ENCODE results near the gene ARHGEF7.

- no peak for TF ChIP-seq EZH2phosphoT487 (IDR thresholded peaks at IDR 0.05; ENCODE audit: unreplicated experiment)
- TF ChIP-seq POLR2AphosphoS5 (IDR thresholded peaks at IDR 0.05; ENCODE audit: low read depth): no peak
- TF ChIP-seq, protein P1, sequence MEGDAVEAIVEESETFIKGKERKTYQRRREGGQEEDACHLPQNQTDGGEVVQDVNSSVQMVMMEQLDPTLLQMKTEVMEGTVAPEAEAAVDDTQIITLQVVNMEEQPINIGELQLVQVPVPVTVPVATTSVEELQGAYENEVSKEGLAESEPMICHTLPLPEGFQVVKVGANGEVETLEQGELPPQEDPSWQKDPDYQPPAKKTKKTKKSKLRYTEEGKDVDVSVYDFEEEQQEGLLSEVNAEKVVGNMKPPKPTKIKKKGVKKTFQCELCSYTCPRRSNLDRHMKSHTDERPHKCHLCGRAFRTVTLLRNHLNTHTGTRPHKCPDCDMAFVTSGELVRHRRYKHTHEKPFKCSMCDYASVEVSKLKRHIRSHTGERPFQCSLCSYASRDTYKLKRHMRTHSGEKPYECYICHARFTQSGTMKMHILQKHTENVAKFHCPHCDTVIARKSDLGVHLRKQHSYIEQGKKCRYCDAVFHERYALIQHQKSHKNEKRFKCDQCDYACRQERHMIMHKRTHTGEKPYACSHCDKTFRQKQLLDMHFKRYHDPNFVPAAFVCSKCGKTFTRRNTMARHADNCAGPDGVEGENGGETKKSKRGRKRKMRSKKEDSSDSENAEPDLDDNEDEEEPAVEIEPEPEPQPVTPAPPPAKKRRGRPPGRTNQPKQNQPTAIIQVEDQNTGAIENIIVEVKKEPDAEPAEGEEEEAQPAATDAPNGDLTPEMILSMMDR (conservative IDR thresholded peaks at IDR 0.05; ENCODE audit: low read depth in 2 of 2): no peak
- TF ChIP-seq EZH2 (IDR thresholded peaks at IDR 0.05; ENCODE audit: low read depth, unreplicated experiment): no peak
- no peak for TF ChIP-seq CREB1 (CRISPR knock-in tag; IDR thresholded peaks at IDR 0.05; ENCODE audit: low read depth)
- TF ChIP-seq ZNF331 (CRISPR knock-in tag; IDR thresholded peaks at IDR 0.05; ENCODE audit: low read depth): no peak
- TF ChIP-seq, protein P2, sequence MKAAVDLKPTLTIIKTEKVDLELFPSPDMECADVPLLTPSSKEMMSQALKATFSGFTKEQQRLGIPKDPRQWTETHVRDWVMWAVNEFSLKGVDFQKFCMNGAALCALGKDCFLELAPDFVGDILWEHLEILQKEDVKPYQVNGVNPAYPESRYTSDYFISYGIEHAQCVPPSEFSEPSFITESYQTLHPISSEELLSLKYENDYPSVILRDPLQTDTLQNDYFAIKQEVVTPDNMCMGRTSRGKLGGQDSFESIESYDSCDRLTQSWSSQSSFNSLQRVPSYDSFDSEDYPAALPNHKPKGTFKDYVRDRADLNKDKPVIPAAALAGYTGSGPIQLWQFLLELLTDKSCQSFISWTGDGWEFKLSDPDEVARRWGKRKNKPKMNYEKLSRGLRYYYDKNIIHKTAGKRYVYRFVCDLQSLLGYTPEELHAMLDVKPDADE (IDR thresholded peaks at IDR 0.05): no peak
- TF ChIP-seq JUNB (IDR thresholded peaks at IDR 0.05; ENCODE audit: unreplicated experiment): no peak
- TF ChIP-seq, protein P3, sequence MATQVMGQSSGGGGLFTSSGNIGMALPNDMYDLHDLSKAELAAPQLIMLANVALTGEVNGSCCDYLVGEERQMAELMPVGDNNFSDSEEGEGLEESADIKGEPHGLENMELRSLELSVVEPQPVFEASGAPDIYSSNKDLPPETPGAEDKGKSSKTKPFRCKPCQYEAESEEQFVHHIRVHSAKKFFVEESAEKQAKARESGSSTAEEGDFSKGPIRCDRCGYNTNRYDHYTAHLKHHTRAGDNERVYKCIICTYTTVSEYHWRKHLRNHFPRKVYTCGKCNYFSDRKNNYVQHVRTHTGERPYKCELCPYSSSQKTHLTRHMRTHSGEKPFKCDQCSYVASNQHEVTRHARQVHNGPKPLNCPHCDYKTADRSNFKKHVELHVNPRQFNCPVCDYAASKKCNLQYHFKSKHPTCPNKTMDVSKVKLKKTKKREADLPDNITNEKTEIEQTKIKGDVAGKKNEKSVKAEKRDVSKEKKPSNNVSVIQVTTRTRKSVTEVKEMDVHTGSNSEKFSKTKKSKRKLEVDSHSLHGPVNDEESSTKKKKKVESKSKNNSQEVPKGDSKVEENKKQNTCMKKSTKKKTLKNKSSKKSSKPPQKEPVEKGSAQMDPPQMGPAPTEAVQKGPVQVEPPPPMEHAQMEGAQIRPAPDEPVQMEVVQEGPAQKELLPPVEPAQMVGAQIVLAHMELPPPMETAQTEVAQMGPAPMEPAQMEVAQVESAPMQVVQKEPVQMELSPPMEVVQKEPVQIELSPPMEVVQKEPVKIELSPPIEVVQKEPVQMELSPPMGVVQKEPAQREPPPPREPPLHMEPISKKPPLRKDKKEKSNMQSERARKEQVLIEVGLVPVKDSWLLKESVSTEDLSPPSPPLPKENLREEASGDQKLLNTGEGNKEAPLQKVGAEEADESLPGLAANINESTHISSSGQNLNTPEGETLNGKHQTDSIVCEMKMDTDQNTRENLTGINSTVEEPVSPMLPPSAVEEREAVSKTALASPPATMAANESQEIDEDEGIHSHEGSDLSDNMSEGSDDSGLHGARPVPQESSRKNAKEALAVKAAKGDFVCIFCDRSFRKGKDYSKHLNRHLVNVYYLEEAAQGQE (IDR thresholded peaks at IDR 0.05; ENCODE audit: unreplicated experiment): no peak
- TF ChIP-seq NANOG (IDR thresholded peaks at IDR 0.05; ENCODE audit: borderline replicate concordance): no peak
- TF ChIP-seq STAT1 (IDR thresholded peaks at IDR 0.05; ENCODE audit: unreplicated experiment): no peak
- TF ChIP-seq, protein P4, sequence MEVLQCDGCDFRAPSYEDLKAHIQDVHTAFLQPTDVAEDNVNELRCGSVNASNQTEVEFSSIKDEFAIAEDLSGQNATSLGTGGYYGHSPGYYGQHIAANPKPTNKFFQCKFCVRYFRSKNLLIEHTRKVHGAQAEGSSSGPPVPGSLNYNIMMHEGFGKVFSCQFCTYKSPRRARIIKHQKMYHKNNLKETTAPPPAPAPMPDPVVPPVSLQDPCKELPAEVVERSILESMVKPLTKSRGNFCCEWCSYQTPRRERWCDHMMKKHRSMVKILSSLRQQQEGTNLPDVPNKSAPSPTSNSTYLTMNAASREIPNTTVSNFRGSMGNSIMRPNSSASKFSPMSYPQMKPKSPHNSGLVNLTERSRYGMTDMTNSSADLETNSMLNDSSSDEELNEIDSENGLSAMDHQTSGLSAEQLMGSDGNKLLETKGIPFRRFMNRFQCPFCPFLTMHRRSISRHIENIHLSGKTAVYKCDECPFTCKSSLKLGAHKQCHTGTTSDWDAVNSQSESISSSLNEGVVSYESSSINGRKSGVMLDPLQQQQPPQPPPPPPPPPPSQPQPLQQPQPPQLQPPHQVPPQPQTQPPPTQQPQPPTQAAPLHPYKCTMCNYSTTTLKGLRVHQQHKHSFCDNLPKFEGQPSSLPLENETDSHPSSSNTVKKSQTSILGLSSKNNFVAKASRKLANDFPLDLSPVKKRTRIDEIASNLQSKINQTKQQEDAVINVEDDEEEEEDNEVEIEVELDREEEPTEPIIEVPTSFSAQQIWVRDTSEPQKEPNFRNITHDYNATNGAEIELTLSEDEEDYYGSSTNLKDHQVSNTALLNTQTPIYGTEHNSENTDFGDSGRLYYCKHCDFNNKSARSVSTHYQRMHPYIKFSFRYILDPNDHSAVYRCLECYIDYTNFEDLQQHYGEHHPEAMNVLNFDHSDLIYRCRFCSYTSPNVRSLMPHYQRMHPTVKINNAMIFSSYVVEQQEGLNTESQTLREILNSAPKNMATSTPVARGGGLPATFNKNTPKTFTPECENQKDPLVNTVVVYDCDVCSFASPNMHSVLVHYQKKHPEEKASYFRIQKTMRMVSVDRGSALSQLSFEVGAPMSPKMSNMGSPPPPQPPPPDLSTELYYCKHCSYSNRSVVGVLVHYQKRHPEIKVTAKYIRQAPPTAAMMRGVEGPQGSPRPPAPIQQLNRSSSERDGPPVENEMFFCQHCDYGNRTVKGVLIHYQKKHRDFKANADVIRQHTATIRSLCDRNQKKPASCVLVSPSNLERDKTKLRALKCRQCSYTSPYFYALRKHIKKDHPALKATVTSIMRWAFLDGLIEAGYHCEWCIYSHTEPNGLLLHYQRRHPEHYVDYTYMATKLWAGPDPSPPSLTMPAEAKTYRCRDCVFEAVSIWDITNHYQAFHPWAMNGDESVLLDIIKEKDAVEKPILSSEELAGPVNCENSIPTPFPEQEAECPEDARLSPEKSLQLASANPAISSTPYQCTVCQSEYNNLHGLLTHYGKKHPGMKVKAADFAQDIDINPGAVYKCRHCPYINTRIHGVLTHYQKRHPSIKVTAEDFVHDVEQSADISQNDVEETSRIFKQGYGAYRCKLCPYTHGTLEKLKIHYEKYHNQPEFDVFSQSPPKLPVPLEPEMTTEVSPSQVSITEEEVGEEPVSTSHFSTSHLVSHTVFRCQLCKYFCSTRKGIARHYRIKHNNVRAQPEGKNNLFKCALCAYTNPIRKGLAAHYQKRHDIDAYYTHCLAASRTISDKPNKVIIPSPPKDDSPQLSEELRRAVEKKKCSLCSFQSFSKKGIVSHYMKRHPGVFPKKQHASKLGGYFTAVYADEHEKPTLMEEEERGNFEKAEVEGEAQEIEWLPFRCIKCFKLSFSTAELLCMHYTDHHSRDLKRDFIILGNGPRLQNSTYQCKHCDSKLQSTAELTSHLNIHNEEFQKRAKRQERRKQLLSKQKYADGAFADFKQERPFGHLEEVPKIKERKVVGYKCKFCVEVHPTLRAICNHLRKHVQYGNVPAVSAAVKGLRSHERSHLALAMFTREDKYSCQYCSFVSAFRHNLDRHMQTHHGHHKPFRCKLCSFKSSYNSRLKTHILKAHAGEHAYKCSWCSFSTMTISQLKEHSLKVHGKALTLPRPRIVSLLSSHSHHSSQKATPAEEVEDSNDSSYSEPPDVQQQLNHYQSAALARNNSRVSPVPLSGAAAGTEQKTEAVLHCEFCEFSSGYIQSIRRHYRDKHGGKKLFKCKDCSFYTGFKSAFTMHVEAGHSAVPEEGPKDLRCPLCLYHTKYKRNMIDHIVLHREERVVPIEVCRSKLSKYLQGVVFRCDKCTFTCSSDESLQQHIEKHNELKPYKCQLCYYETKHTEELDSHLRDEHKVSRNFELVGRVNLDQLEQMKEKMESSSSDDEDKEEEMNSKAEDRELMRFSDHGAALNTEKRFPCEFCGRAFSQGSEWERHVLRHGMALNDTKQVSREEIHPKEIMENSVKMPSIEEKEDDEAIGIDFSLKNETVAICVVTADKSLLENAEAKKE (CRISPR knock-in tag; IDR thresholded peaks at IDR 0.05): no peak
- no peak for TF ChIP-seq ZNF114 (CRISPR knock-in tag; IDR thresholded peaks at IDR 0.05)
These were observed 232.3 kb downstream of the ARHGEF7 start for GRCh38 chr13:111347438-111347837.

Data from GM23338 (cell line).